K562 (cell line): ENCODE data around the gene BEST4. TPM values are rescaled to one million over a fixed set of nuclear protein-coding genes. Genes with fewer than 3 reads are reported as not detected.

Source experiments
- ATAC-seq: fragments of 200-7000 bp; cut with Tn5 transposase; 3 replicates; pipeline ENCODE4 v1.9.1; 2020; ENCODE audit warnings: moderate library complexity
- BruUV-seq: library from RNA; stranded (reverse); fragments of 400-500 nt; replicated peaks from 2 replicates; lab custom pipeline; 2021; lab: Mats Ljungman, UMichigan
- CTCF ChIA-PET: fragments of 300-600 bp; formaldehyde crosslinking; extraction: SDS; loops from one replicate; lab custom pipeline; 2021; ENCODE audit warnings: low intra/inter-chr PET ratio; lab: Yijun Ruan, JAX
- POLR2A ChIA-PET: fragments of 300-600, 350-650 bp; sonication (Branson Sonifier 250); formaldehyde crosslinking; extraction: SDS; loops from one replicate; lab custom pipeline; 2021; ENCODE audit warnings: antibody characterized with exemption, inconsistent platforms; lab: Yijun Ruan, JAX
- DNase-seq, 4 experiments: peaks; one replicate each; pipeline versions ENCODE4 v3.0.0 to v3.0.0-alpha.2; 2011 to 2018; ENCODE audit warnings: low spot score in 3 of 4, mixed read lengths in 3 of 4; ENCODE audit errors: extremely low read depth in 1 of 4
- FAIRE-seq: peaks from 2 replicates; lab custom pipeline; 2011; peaks lifted over from hg19 to GRCh38; lab: Jason Lieb, UNC
- H2AFZ ChIP-seq: 2 replicates; pipeline ENCODE4 v1.6.0; 2011; ENCODE audit warnings: low read depth, low read length, control low read depth, inconsistent platforms
- H3K27ac ChIP-seq: fragments of 200-600 bp; 3 replicates; pipeline ENCODE4 v1.8.0; 2011; ENCODE audit warnings: low read depth, mild to moderate bottlenecking, control low read depth, inconsistent platforms, low read length, moderate library complexity, mixed read lengths; ENCODE audit errors: extremely low read depth
- H3K27me3 ChIP-seq, 2 experiments: fragments of 300-600 bp in 1 of 2; 2 replicates in 1 of 2; 3 replicates in 1 of 2; pipeline versions ENCODE4 v1.6.0 to v1.8.0; 2011; ENCODE audit warnings: inconsistent platforms in 2 of 2, low read length in 2 of 2, mild to moderate bottlenecking in 1 of 2, mixed read lengths in 1 of 2, moderate library complexity in 1 of 2; ENCODE audit not compliant: control insufficient read depth in 2 of 2, insufficient read depth in 2 of 2
- H3K36me3 ChIP-seq: fragments of 300-600 bp; 3 replicates; pipeline ENCODE4 v1.8.0; 2011; ENCODE audit warnings: mild to moderate bottlenecking, low read length, inconsistent platforms; ENCODE audit not compliant: control insufficient read depth, insufficient read depth
- H3K4me1 ChIP-seq, 2 experiments: fragments of 200-600 bp in 1 of 2; replicated peaks in 1 of 2; 2 replicates in 1 of 2; 3 replicates in 1 of 2; pipeline versions ENCODE4 v1.5.1 to v1.8.0; 2011; ENCODE audit warnings: inconsistent platforms in 2 of 2, low read length in 2 of 2, mild to moderate bottlenecking in 1 of 2, mixed read lengths in 1 of 2, moderate library complexity in 1 of 2; ENCODE audit not compliant: control insufficient read depth in 2 of 2, insufficient read depth in 2 of 2
- H3K4me2 ChIP-seq: 2 replicates; pipeline ENCODE4 v1.6.1; 2011; ENCODE audit warnings: low read length, control low read depth, inconsistent platforms, mixed read lengths; ENCODE audit not compliant: insufficient read depth
- H3K4me3 ChIP-seq: fragments of 200-600 bp; sonication (generic), shearing (Covaris generic); 2 replicates; pipeline ENCODE4 v1.5.1; 2016; ENCODE audit warnings: control low read depth, inconsistent platforms
- H3K79me2 ChIP-seq: fragments of 200-600 bp; 3 replicates; pipeline ENCODE4 v1.8.0; 2011; ENCODE audit warnings: low read length, inconsistent platforms; ENCODE audit not compliant: control insufficient read depth, insufficient read depth
- H3K9ac ChIP-seq, 2 experiments: 2 replicates each; pipeline versions ENCODE4 v1.6.0 to v1.6.1; 2011; ENCODE audit warnings: low read depth in 2 of 2, low read length in 2 of 2, control low read depth in 1 of 2, inconsistent platforms in 1 of 2, mild to moderate bottlenecking in 1 of 2, mixed read lengths in 1 of 2; ENCODE audit not compliant: insufficient read depth in 1 of 2
- H3K9me1 ChIP-seq: one replicate; pipeline ENCODE4 v1.6.0; 2011; ENCODE audit warnings: inconsistent platforms, mild to moderate bottlenecking, low read length, moderate library complexity; ENCODE audit not compliant: control insufficient read depth, insufficient read depth
- H3K9me3 ChIP-seq: replicated peaks from 2 replicates; pipeline ENCODE4 v1.5.1; 2011; ENCODE audit warnings: low read depth, low read length, inconsistent platforms; ENCODE audit not compliant: control insufficient read depth, insufficient read depth
- H4K20me1 ChIP-seq: replicated peaks from 2 replicates; pipeline ENCODE4 v1.6.1; 2011; ENCODE audit warnings: low read length, inconsistent platforms, mixed read lengths; ENCODE audit not compliant: control insufficient read depth, insufficient read depth
- BRF2 ChIP-seq: IDR thresholded peaks from 3 replicates; pipeline ENCODE4 v1.6.1; 2011; ENCODE audit warnings: borderline replicate concordance, mild to moderate bottlenecking; ENCODE audit not compliant: insufficient read length, insufficient read depth
- FOXJ3 ChIP-seq: sonication (generic); formaldehyde crosslinking; IDR thresholded peaks from 2 replicates; pipeline ENCODE4 v1.4.0; 2020; ENCODE audit warnings: mild to moderate bottlenecking, missing genetic modification reagents
- PHTF2 ChIP-seq: fragments of 250-450 bp; sonication (Bioruptor Pico); IDR thresholded peaks from 2 replicates; pipeline ENCODE4 v1.5.0; 2021; ENCODE audit warnings: mild to moderate bottlenecking
- PTRF ChIP-seq: fragments of 450-650 bp; IDR thresholded peaks from 2 replicates; pipeline ENCODE4 v1.6.1; 2016; ENCODE audit warnings: mild to moderate bottlenecking, missing genetic modification characterization, missing compliant biosample characterization
- SMAD2 ChIP-seq: fragments of 150-350 bp; IDR thresholded peaks from 2 replicates; pipeline ENCODE4 v1.6.1; 2014; ENCODE audit warnings: low read depth, mild to moderate bottlenecking, low read length
- ZBTB2 ChIP-seq: fragments of 450-650 bp; IDR thresholded peaks from 2 replicates; pipeline ENCODE4 v1.6.1; 2016; ENCODE audit warnings: antibody characterized with exemption
- ZNF830 ChIP-seq: fragments of 250-450 bp; sonication (Bioruptor Pico); IDR thresholded peaks from 2 replicates; pipeline ENCODE4 v1.5.0; 2021; ENCODE audit warnings: mild to moderate bottlenecking
- WGBS: fragments of 100-300 bp; shearing (Covaris generic); methylation state at CpG from one replicate; pipeline ENCODE4 v1.1.6; 2016; ENCODE audit warnings: low coverage, mixed read lengths; ENCODE audit not compliant: insufficient coverage; ENCODE audit errors: missing lambda C conversion rate; 5-methylcytosine and 5-hydroxymethylcytosine counted together
- in situ Hi-C: fragments of 300-500 bp; cut with MboI; formaldehyde crosslinking; loops from 4 replicates; pipeline ENCODE4 v1.15.0; 2018; ENCODE audit warnings: inconsistent platforms, mixed read lengths
- intact Hi-C: fragments of 100-400 bp; cut with micrococcal nuclease; formaldehyde crosslinking; loops from 2 replicates; pipeline ENCODE4 v1.14.2; 2022
- polyA plus RNA-seq, 8 experiments: library from polyadenylated mRNA; depleted of rRNA in 4 of 8; stranded (reverse) in 5 of 8; unstranded in 3 of 8; fragments of >200 nt; fragmentation: Nextera tagmentation in 2 of 8; fragmentation: Illumina TruSeq in 1 of 8; extraction: Ambion mirVana in 2 of 8; extraction: Trizol in 1 of 8; gene quantifications; 2 replicates each; pipeline versions ENCODE4 v1.2.1 to v1.2.3, GENCODE V29; 2011 to 2014; ENCODE audit warnings: inconsistent platforms in 1 of 8, missing spikeins in 1 of 8
- total RNA-seq, 7 experiments: library from RNA; depleted of rRNA in 6 of 7; stranded (reverse); fragments of >200 nt in 6 of 7; fragmentation: Illumina TruSeq in 2 of 7; extraction: Trizol in 2 of 7; gene quantifications; 2 replicates each; pipeline versions ENCODE4 v1.2.1 to v1.2.3, GENCODE V29; 2011 to 2021; ENCODE audit warnings: low replicate concordance in 1 of 7
- TF ChIP-seq, protein P1 (sequence below): fragments of 450-650 bp; IDR thresholded peaks from 2 replicates; pipeline ENCODE4 v1.6.1; 2018; ENCODE audit not compliant: partially characterized antibody

BEST4 gene
- total and polyA plus RNA-seq, 9 of the 15 experiments (the other 6 are each of a cell fraction or from before 2014, with no cell fraction given): 0.07 to 0.11 TPM; not detected in 7

DNA sequence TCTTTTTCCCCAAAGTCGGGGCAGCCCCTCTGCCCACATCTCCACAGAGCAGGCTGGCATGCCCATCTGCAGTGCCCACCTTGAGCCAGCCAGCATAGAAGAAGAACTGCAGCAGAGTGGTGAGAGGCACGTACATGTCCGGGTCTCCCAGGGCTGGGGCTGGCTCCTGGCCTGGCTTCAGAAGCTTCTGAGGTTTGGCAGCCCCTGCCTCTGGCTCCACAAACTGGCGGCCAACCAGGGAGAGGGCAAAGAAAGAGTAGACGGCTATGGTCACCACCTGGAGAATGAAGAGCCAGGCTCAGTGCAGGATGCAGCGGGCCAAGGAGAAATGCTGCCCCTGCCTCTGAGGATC is 3.0 kb downstream of the BEST4 start:
- intact Hi-C loops (no loop called here), in situ Hi-C loops (no loop called here)
- Histone ChIP-seq H3K79me2 (no peaks in the 10 kb centered on the region), H3K27me3 (no peaks in the 10 kb centered on the region), H3K4me2 (no peak overlapping the region), H3K9me1 (no peaks in the 10 kb centered on the region), H3K36me3 (peaks cover 17% of the 10 kb centered on the region), H2AFZ (no peak overlapping the region), H3K27ac (no peak overlapping the region), H3K9me3 (no peaks in the 10 kb centered on the region), H4K20me1 (no peaks in the 10 kb centered on the region), H3K4me1 (peaks cover 2 to 17% of the 10 kb centered on the region in 2 experiments; a peak in 4 of 5 replicates), H3K4me3 (no peak overlapping the region), H3K9ac (peak overlapping the region in 1 of 2 experiments; percentile 66; a peak in 2 of 4 replicates)
- DNase-seq: no peak
- no TSS peak for BruUV-seq
- no peak for FAIRE-seq
- POLR2A ChIA-PET: interaction anchor here (10.5 to 12.0 kb wide), 2 partner anchors 7 to 34 kb away, joined by 107 to 253 read pairs; partner anchors contain the start of gene RPS8
- CTCF ChIA-PET: no interaction called here
- no peak for ATAC-seq
- WGBS: 57% methylated on average over 6 of the region's 6 CpGs
- TF ChIP-seq FOXJ3 (no peak), ZBTB2 (no peak), BRF2 (no peak), SMAD2 (no peak), ZNF830 (CRISPR knock-in tag) (no peak), PTRF (tag) (no peak), PHTF2 (CRISPR knock-in tag) (no peak)
- TF ChIP-seq, protein P1, sequence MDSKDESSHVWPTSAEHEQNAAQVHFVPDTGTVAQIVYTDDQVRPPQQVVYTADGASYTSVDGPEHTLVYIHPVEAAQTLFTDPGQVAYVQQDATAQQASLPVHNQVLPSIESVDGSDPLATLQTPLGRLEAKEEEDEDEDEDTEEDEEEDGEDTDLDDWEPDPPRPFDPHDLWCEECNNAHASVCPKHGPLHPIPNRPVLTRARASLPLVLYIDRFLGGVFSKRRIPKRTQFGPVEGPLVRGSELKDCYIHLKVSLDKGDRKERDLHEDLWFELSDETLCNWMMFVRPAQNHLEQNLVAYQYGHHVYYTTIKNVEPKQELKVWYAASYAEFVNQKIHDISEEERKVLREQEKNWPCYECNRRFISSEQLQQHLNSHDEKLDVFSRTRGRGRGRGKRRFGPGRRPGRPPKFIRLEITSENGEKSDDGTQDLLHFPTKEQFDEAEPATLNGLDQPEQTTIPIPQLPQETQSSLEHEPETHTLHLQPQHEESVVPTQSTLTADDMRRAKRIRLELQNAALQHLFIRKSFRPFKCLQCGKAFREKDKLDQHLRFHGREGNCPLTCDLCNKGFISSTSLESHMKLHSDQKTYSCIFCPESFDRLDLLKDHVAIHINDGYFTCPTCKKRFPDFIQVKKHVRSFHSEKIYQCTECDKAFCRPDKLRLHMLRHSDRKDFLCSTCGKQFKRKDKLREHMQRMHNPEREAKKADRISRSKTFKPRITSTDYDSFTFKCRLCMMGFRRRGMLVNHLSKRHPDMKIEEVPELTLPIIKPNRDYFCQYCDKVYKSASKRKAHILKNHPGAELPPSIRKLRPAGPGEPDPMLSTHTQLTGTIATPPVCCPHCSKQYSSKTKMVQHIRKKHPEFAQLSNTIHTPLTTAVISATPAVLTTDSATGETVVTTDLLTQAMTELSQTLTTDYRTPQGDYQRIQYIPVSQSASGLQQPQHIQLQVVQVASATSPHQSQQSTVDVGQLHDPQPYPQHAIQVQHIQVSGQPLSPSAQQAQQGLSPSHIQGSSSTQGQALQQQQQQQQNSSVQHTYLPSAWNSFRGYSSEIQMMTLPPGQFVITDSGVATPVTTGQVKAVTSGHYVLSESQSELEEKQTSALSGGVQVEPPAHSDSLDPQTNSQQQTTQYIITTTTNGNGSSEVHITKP: no peak
